SK-N-SH (cell line): ENCODE results near the gene TAS1R3.

Experiments used
- EP300 ChIP-seq, 2 experiments: IDR thresholded peaks; 2 replicates each; pipeline versions ENCODE4 v1.4.0 to v1.6.1; 2012; ENCODE audit warnings: borderline replicate concordance in 1 of 2, low read depth in 1 of 2, low read length in 1 of 2
- MXI1 ChIP-seq: IDR thresholded peaks from 2 replicates; pipeline ENCODE4 v1.6.1; 2012; ENCODE audit warnings: mild to moderate bottlenecking, low read depth, low read length, improper control_type of control experiment
- TAF1 ChIP-seq: IDR thresholded peaks from 2 replicates; pipeline ENCODE4 v1.6.1; 2012; ENCODE audit warnings: low read depth, mild to moderate bottlenecking, low read length, moderate library complexity, borderline replicate concordance
- TF ChIP-seq, protein P1 (sequence below): fragments of 200-600 bp; sonication (generic); IDR thresholded peaks from 2 replicates; pipeline ENCODE4 v1.6.1; 2017; ENCODE audit warnings: antibody characterized with exemption, mild to moderate bottlenecking, moderate library complexity
- TF ChIP-seq, protein P2 (sequence below): IDR thresholded peaks from 2 replicates; pipeline ENCODE4 v1.4.0; 2012; ENCODE audit warnings: low read depth
- TF ChIP-seq, protein P3 (sequence below): IDR thresholded peaks from 2 replicates; pipeline ENCODE4 v1.6.1; 2012; ENCODE audit warnings: mild to moderate bottlenecking, low read depth, low read length, moderate library complexity

DNA sequence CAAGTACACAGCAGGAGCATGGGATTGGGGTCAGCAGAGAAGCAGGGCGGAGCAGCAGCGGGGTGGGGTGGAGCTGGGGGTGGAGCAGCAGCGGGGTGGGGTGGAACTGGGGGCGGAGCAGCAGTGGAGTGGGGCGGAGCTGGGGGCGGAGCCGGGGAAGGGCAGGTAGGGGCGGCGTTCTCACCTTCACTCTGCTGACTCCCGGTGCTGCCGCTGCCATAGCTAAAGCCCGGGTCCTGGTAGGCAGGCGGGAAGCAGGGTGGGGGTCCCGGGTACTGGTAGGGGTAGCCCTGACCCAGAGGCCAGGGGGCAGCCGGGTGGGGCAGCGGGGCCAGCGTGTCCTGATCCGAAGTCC is 6.7 kb downstream of the TAS1R3 start:
- TF ChIP-seq, protein P1, sequence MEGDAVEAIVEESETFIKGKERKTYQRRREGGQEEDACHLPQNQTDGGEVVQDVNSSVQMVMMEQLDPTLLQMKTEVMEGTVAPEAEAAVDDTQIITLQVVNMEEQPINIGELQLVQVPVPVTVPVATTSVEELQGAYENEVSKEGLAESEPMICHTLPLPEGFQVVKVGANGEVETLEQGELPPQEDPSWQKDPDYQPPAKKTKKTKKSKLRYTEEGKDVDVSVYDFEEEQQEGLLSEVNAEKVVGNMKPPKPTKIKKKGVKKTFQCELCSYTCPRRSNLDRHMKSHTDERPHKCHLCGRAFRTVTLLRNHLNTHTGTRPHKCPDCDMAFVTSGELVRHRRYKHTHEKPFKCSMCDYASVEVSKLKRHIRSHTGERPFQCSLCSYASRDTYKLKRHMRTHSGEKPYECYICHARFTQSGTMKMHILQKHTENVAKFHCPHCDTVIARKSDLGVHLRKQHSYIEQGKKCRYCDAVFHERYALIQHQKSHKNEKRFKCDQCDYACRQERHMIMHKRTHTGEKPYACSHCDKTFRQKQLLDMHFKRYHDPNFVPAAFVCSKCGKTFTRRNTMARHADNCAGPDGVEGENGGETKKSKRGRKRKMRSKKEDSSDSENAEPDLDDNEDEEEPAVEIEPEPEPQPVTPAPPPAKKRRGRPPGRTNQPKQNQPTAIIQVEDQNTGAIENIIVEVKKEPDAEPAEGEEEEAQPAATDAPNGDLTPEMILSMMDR = no peak
- TF ChIP-seq MXI1 = no peak
- TF ChIP-seq, protein P2, sequence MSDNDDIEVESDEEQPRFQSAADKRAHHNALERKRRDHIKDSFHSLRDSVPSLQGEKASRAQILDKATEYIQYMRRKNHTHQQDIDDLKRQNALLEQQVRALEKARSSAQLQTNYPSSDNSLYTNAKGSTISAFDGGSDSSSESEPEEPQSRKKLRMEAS = no peak
- no peak for TF ChIP-seq TAF1
- no peak for TF ChIP-seq EP300 (IDR thresholded peaks at IDR 0.05; ENCODE audit: borderline replicate concordance in 1 of 2, low read depth in 1 of 2, low read length in 1 of 2)
- TF ChIP-seq, protein P3, sequence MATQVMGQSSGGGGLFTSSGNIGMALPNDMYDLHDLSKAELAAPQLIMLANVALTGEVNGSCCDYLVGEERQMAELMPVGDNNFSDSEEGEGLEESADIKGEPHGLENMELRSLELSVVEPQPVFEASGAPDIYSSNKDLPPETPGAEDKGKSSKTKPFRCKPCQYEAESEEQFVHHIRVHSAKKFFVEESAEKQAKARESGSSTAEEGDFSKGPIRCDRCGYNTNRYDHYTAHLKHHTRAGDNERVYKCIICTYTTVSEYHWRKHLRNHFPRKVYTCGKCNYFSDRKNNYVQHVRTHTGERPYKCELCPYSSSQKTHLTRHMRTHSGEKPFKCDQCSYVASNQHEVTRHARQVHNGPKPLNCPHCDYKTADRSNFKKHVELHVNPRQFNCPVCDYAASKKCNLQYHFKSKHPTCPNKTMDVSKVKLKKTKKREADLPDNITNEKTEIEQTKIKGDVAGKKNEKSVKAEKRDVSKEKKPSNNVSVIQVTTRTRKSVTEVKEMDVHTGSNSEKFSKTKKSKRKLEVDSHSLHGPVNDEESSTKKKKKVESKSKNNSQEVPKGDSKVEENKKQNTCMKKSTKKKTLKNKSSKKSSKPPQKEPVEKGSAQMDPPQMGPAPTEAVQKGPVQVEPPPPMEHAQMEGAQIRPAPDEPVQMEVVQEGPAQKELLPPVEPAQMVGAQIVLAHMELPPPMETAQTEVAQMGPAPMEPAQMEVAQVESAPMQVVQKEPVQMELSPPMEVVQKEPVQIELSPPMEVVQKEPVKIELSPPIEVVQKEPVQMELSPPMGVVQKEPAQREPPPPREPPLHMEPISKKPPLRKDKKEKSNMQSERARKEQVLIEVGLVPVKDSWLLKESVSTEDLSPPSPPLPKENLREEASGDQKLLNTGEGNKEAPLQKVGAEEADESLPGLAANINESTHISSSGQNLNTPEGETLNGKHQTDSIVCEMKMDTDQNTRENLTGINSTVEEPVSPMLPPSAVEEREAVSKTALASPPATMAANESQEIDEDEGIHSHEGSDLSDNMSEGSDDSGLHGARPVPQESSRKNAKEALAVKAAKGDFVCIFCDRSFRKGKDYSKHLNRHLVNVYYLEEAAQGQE = no peak
